Astrocyte of the cerebellum (primary cell): ENCODE results near the gene SSR1.

Experiments used
- DNase-seq: peaks from one replicate; pipeline ENCODE4 v3.0.0-alpha.2; 2011; ENCODE audit warnings: low read depth
- H3K4me3 ChIP-seq: 2 replicates; pipeline ENCODE4 v1.5.1; 2011; ENCODE audit warnings: mild to moderate bottlenecking, low read depth, low read length, moderate library complexity
- CTCF ChIP-seq: IDR thresholded peaks from 2 replicates; pipeline ENCODE4 v1.5.1; 2012; ENCODE audit warnings: low read length, low read depth, moderate library complexity, mild to moderate bottlenecking; ENCODE audit errors: missing control alignments
- in situ Hi-C: cut with HindIII; loops from 2 replicates; pipeline ENCODE4 v1.10.0; 2017; ENCODE audit warnings: low sequenced_read_pairs

The SSR1 gene

GRCh38 chr6:7295916-7296315, 17.1 kb downstream of the SSR1 start:
- in situ Hi-C loops = no loop called here
- TF ChIP-seq CTCF = no peak
- H3K4me3 ChIP-seq = no peak overlapping the region
- DNase-seq = no peak

- no peak overlapping the region for H3K4me3 ChIP-seq
- no peak for TF ChIP-seq CTCF
- in situ Hi-C loops = no loop called here
- DNase-seq = no peak
These were observed 20.3 kb downstream of the SSR1 start for GRCh38 chr6:7292596-7293255.

- H3K4me3 ChIP-seq = no peak overlapping the region
- DNase-seq = no peak
- no peak for TF ChIP-seq CTCF
- in situ Hi-C loops = no loop called here
These were observed 22.9 kb downstream of the SSR1 start for GRCh38 chr6:7290079-7290478.

GRCh38 chr6:7285416-7285815, 27.6 kb downstream of the SSR1 start:
- H3K4me3 ChIP-seq = no peak overlapping the region
- TF ChIP-seq CTCF = no peak
- no peak for DNase-seq
- in situ Hi-C loops = no loop called here

- no peak for TF ChIP-seq CTCF
- H3K4me3 ChIP-seq = no peak overlapping the region
- DNase-seq = no peak
- in situ Hi-C loops = no loop called here
These were observed 29.3 kb downstream of the SSR1 start for GRCh38 chr6:7283676-7284075.

- no peak overlapping the region for H3K4me3 ChIP-seq
- no peak for TF ChIP-seq CTCF
- no peak for DNase-seq
- in situ Hi-C loops = no loop called here
These were observed 30.7 kb downstream of the SSR1 start for GRCh38 chr6:7282097-7282906.
